Stimulated activated effector memory CD8-positive, alpha-beta T cell treated with anti-CD3 and anti-CD28 coated beads, Interleukin-12 subunit alpha, Interleukin-12 subunit beta, amount 100 ng/mL, for 72 hours (primary cell): ENCODE results near the gene MEP1A.
"Not testable (repeated sequence)": the region's sequence is repeated elsewhere in the genome, so short reads cannot be mapped to it uniquely, and the experiment has no call there.

Source experiments
- ATAC-seq: fragments of 150-1000 bp; cut with Tn5 transposase; 2 replicates; pipeline ENCODE4 v1.10.0; 2021
- DNase-seq, 2 donors: peaks; one replicate each; pipeline ENCODE4 v3.0.0; 2021 to 2022; ENCODE audit warnings: low spot score in 2 of 2
- H3K27ac Mint-ChIP-seq: one replicate; pipeline ENCODE4 v1.8.0; 2022; ENCODE audit warnings: mild to moderate bottlenecking, mixed read lengths
- H3K36me3 Mint-ChIP-seq: one replicate; pipeline ENCODE4 v1.8.0; 2022; ENCODE audit warnings: mild to moderate bottlenecking, mixed read lengths
- H3K4me1 Mint-ChIP-seq: one replicate; pipeline ENCODE4 v1.8.0; 2022; ENCODE audit warnings: mixed read lengths
- H3K4me3 Mint-ChIP-seq: one replicate; pipeline ENCODE4 v1.8.0; 2022; ENCODE audit warnings: mild to moderate bottlenecking, mixed read lengths
- H3K9me3 Mint-ChIP-seq: one replicate; pipeline ENCODE4 v1.8.0; 2022; ENCODE audit warnings: mixed read lengths

The MEP1A gene

GRCh38 chr6:46790355-46790874 lies 2.8 kb upstream of the MEP1A start:
- H3K4me3 Mint-ChIP-seq, result no peak overlapping the region
- H3K4me1 Mint-ChIP-seq, result no peaks in the 10 kb centered on the region
- ATAC-seq (no peak), DNase-seq (no peak)
- H3K9me3 Mint-ChIP-seq, result no peaks in the 10 kb centered on the region
- H3K27ac Mint-ChIP-seq, result no peak overlapping the region
- H3K36me3 Mint-ChIP-seq, result no peaks in the 10 kb centered on the region

- Mint-ChIP-seq H3K4me3 (no peak overlapping the region), H3K9me3 (no peaks in the 10 kb centered on the region), H3K36me3 (no peaks in the 10 kb centered on the region), H3K27ac (no peak overlapping the region), H3K4me1 (no peaks in the 10 kb centered on the region)
- ATAC-seq (no peak), DNase-seq (no peak)
Observed at GRCh38 chr6:46792635-46793034, 554 bp upstream of the MEP1A start.

- no peak overlapping the region for H3K4me3 Mint-ChIP-seq
- ATAC-seq (no peak), DNase-seq (no peak)
- H3K4me1 Mint-ChIP-seq, result no peaks in the 10 kb centered on the region
- H3K27ac Mint-ChIP-seq, result no peak overlapping the region
- no peaks in the 10 kb centered on the region for H3K9me3 Mint-ChIP-seq
- H3K36me3 Mint-ChIP-seq, result no peaks in the 10 kb centered on the region
Observed at GRCh38 chr6:46794068-46794467, 879 bp downstream of the MEP1A start.

- Mint-ChIP-seq H3K36me3 (no peaks in the 10 kb centered on the region), H3K4me1 (no peaks in the 10 kb centered on the region), H3K9me3 (no peaks in the 10 kb centered on the region), H3K4me3 (no peak overlapping the region), H3K27ac (no peak overlapping the region)
- no peak for DNase-seq
- no peak for ATAC-seq
Observed at GRCh38 chr6:46795816-46796215, 2.6 kb downstream of the MEP1A start.

DNA sequence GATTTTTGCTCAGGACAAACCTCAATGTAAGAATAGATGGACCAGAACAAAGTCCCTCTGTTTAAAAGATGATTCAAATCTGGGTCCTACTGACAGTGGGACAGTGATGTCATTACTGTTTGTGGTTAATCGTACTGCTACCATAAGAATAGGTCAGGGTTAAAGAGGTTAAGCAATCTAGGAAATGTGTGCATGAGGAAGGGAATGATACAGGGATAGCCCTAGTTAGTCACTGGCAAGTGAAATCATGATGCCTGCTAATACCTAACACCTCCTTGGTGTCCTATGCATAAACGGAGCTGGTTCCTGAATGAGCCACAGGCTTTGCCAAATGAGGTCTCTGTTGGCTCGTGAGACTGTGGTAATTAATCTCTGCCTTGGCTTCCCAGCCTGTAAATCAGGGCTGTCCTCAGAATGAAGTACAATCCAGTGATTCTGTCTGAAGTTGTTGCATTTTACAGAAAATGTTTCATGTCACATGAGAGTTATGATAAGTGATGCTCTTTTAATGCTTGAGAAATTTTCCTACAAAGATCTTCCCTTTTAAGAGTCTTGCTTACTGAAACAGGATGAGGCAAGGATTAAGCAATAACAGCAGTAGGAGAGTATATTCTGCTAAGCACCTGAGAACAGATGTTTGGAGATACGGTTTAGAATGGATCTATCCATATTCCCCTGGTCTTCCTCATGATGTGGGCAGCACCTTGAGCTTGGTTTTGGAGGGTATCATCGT lies 3.8 kb downstream of the MEP1A start:
- no peaks in the 10 kb centered on the region for H3K9me3 Mint-ChIP-seq
- H3K4me3 Mint-ChIP-seq, result no peak overlapping the region
- DNase-seq (no peak), ATAC-seq (no peak)
- H3K4me1 Mint-ChIP-seq, result no peaks in the 10 kb centered on the region
- H3K36me3 Mint-ChIP-seq, result no peaks in the 10 kb centered on the region
- no peak overlapping the region for H3K27ac Mint-ChIP-seq

GRCh38 chr6:46799657-46800056 lies 6.5 kb downstream of the MEP1A start:
- ATAC-seq (peak; percentile 28), DNase-seq (no peak)
- H3K36me3 Mint-ChIP-seq, result no peaks in the 10 kb centered on the region
- H3K4me1 Mint-ChIP-seq, result no peaks in the 10 kb centered on the region
- H3K4me3 Mint-ChIP-seq, result no peak overlapping the region
- no peak overlapping the region for H3K27ac Mint-ChIP-seq
- no peaks in the 10 kb centered on the region for H3K9me3 Mint-ChIP-seq

- Mint-ChIP-seq H3K4me3 (no peak overlapping the region), H3K27ac (no peak overlapping the region), H3K36me3 (no peaks in the 10 kb centered on the region), H3K9me3 (no peaks in the 10 kb centered on the region), H3K4me1 (no peaks in the 10 kb centered on the region)
- ATAC-seq, result no peak
- DNase-seq, result no peak
Observed at GRCh38 chr6:46808806-46809205, 15.6 kb downstream of the MEP1A start.

- no peaks in the 10 kb centered on the region for H3K9me3 Mint-ChIP-seq
- ATAC-seq (no peak), DNase-seq (no peak)
- H3K4me3 Mint-ChIP-seq, result no peak overlapping the region
- no peaks in the 10 kb centered on the region for H3K4me1 Mint-ChIP-seq
- H3K36me3 Mint-ChIP-seq, result no peaks in the 10 kb centered on the region
- H3K27ac Mint-ChIP-seq, result no peak overlapping the region
Observed at GRCh38 chr6:46815130-46815529, 21.9 kb downstream of the MEP1A start.

DNA sequence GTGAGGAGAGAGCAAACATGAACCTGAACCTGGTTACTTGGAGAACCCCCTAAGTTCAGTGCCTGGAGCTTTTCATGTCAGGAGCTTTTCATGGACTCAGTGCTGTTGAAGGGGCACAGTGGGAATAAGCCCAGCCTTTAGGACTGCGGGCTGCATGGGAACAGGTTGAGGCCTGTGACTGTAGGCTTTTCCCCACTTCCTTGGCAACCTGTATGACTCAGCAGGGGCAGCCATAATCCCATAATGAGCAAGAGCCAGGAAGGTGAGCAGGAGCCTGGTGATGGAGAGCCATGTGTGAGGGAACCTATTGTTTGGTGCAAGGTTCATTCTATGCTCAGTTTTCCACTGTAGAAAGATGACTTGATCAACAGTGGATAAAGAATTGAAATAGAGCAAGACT lies 23.4 kb downstream of the MEP1A start:
- ATAC-seq, result no peak
- no peaks in the 10 kb centered on the region for H3K36me3 Mint-ChIP-seq
- no peak for DNase-seq
- H3K27ac Mint-ChIP-seq, result no peak overlapping the region
- H3K4me3 Mint-ChIP-seq, result no peak overlapping the region
- no peaks in the 10 kb centered on the region for H3K9me3 Mint-ChIP-seq
- H3K4me1 Mint-ChIP-seq, result no peaks in the 10 kb centered on the region

- H3K4me1 Mint-ChIP-seq, result no peaks in the 10 kb centered on the region
- DNase-seq (no peak), ATAC-seq (no peak)
- no peaks in the 10 kb centered on the region for H3K9me3 Mint-ChIP-seq
- H3K36me3 Mint-ChIP-seq, result no peaks in the 10 kb centered on the region
- no peak overlapping the region for H3K4me3 Mint-ChIP-seq
- no peak overlapping the region for H3K27ac Mint-ChIP-seq
Observed at GRCh38 chr6:46819561-46819960, 26.4 kb downstream of the MEP1A start.

DNA sequence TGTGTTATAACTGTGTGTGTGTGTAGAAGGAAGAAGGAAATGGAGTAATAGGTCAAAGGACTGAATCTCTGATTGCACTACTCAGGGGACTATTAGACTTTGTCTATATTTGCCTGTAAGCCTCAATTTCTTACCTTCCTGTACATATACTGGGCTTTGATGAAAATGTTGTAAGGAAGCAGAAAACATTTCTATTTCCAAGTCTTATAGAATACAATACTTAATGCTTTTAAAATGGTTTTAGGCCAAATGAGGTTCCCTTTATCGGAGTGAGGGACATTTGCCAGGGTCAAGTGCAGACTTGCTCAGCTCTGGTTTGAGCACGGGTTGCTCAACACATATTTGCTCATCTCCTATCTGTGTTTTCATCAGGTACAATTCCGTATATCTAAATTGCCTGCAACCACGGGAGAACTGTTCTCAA lies 28.3 kb downstream of the MEP1A start:
- no peaks in the 10 kb centered on the region for H3K36me3 Mint-ChIP-seq
- no peaks in the 10 kb centered on the region for H3K4me1 Mint-ChIP-seq
- H3K9me3 Mint-ChIP-seq, result no peaks in the 10 kb centered on the region
- no peak for DNase-seq
- H3K4me3 Mint-ChIP-seq, result no peak overlapping the region
- H3K27ac Mint-ChIP-seq, result no peak overlapping the region
- ATAC-seq, result no peak

DNA sequence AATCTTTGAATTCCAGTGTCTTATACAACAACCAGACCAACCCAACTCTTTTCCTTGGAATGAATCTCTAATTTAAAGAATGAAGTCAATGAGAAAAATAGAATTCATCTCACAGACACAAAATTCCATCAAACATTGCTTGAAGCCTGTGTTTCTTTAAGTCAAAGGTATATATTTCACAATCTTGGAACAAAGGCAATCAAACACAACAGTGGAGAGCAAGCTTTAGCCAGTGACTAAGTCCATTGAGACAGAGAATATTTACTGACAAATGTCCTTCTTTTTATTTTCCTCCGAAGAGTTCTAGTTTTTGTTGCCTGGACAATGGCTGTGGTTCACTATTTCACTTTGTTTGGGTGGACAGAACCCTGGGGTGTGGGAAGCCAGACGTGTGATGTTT lies 35.8 kb downstream of the MEP1A start:
- DNase-seq (no peak), ATAC-seq (no peak)
- Mint-ChIP-seq H3K9me3 (no peaks in the 10 kb centered on the region), H3K4me3 (no peak overlapping the region), H3K36me3 (no peaks in the 10 kb centered on the region), H3K4me1 (no peaks in the 10 kb centered on the region), H3K27ac (no peak overlapping the region)

DNA sequence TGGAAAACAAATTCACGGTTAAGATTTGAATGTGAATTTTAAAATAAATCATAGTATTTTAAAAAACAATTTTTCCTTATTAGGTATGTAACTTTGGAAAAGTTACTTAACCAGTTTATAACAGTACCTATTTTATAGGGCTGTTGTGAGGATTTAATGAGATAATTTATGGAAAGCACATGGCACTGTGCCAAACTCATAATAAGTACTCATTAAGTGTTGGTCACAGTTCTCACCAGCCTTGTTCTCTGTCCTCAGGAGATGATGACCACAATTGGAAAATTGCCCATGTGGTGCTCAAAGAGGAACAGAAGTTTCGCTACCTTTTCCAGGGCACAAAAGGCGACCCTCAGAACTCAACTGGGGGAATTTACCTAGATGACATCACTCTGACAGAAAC lies 39.6 kb downstream of the MEP1A start:
- ATAC-seq (no peak), DNase-seq (no peak)
- H3K4me3 Mint-ChIP-seq, result no peak overlapping the region
- H3K9me3 Mint-ChIP-seq, result no peaks in the 10 kb centered on the region
- H3K36me3 Mint-ChIP-seq, result no peaks in the 10 kb centered on the region
- no peaks in the 10 kb centered on the region for H3K4me1 Mint-ChIP-seq
- no peak overlapping the region for H3K27ac Mint-ChIP-seq

- not testable (repeated sequence) for H3K4me3 Mint-ChIP-seq, H3K36me3 Mint-ChIP-seq, DNase-seq, H3K27ac Mint-ChIP-seq, H3K9me3 Mint-ChIP-seq, H3K4me1 Mint-ChIP-seq, ATAC-seq
Observed at GRCh38 chr6:46834257-46834916, 41.2 kb downstream of the MEP1A start.

- not testable (repeated sequence) for DNase-seq, H3K27ac Mint-ChIP-seq, H3K4me1 Mint-ChIP-seq, H3K36me3 Mint-ChIP-seq, H3K4me3 Mint-ChIP-seq, H3K9me3 Mint-ChIP-seq, ATAC-seq
Observed at GRCh38 chr6:46834991-46835390, 41.8 kb downstream of the MEP1A start.

DNA sequence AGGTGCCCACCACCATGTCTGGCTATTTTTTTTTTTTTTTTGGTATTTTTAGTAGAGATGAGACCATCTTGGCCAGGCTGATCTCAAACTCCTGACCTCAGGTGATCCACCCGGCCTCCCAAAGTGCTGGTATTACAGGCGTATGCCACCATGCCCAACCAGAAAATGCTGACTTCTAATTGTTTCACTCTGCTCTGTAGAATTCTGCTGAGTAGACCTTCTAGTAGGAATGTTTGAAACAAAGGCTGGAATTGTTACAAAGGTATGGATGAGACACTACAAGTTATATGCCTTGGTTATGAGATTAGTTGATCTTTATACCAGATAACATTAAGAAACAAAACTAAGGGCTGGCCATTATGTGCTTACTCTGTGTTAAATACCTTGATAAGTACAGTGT lies 44.8 kb downstream of the MEP1A start:
- Mint-ChIP-seq H3K36me3 (no peaks in the 10 kb centered on the region), H3K4me3 (no peak overlapping the region), H3K9me3 (peaks cover 10% of the 10 kb centered on the region), H3K27ac (no peak overlapping the region), H3K4me1 (no peaks in the 10 kb centered on the region)
- DNase-seq, result no peak
- ATAC-seq, result no peak
